HEK293 (cell line): ENCODE data around the gene ARGLU1.

ENCODE experiments used
- CTCF ChIA-PET: fragments of 350-600 bp; formaldehyde crosslinking; extraction: SDS; loops from one replicate; lab custom pipeline; 2021; ENCODE audit warnings: antibody characterized with exemption; lab: Yijun Ruan, JAX
- POLR2A ChIA-PET: fragments of 300-600 bp; formaldehyde crosslinking; extraction: SDS; loops from one replicate; lab custom pipeline; 2020; ENCODE audit warnings: antibody characterized with exemption, inconsistent platforms; lab: Yijun Ruan, JAX
- H3K27ac ChIP-seq: fragments of 200-500 bp; sonication (Bioruptor generic); 2 replicates; pipeline ENCODE4 v1.5.1; 2014; ENCODE audit warnings: low read depth, low read length, control low read depth, inconsistent platforms; ENCODE audit errors: extremely low read depth
- H3K36me3 ChIP-seq, 2 experiments: fragments of 200-500 bp in 1 of 2; sonication (Bioruptor generic) in 1 of 2; 1 replicate in 1 of 2; 2 replicates in 1 of 2; pipeline ENCODE4 v1.5.1; 2014 to 2017; ENCODE audit warnings: inconsistent platforms in 2 of 2, low read length in 2 of 2; ENCODE audit not compliant: control insufficient read depth in 2 of 2, insufficient read depth in 1 of 2
- H3K4me1 ChIP-seq: fragments of 200-500 bp; sonication (Bioruptor generic); 2 replicates; pipeline ENCODE4 v1.5.1; 2014; ENCODE audit warnings: mild to moderate bottlenecking, low read length, inconsistent platforms; ENCODE audit not compliant: control insufficient read depth, insufficient read depth
- H3K4me3 ChIP-seq: 2 replicates; pipeline ENCODE4 v1.5.1; 2011; ENCODE audit warnings: low read depth, mild to moderate bottlenecking, control low read depth, low read length, moderate library complexity
- H3K9me3 ChIP-seq: fragments of 200-500 bp; sonication (Bioruptor generic); 2 replicates; pipeline ENCODE4 v1.5.1; 2014; ENCODE audit warnings: low read depth, low read length, inconsistent platforms; ENCODE audit not compliant: control insufficient read depth, insufficient read depth
- EGR2 ChIP-seq: fragments of 450-650 bp; formaldehyde crosslinking; IDR thresholded peaks from 2 replicates; pipeline ENCODE4 v1.5.1; 2016; ENCODE audit warnings: low read depth, missing biosample characterization, missing genetic modification characterization
- GLI4 ChIP-seq: fragments of 450-650 bp; formaldehyde crosslinking; IDR thresholded peaks from 2 replicates; pipeline ENCODE4 v1.5.1; 2016; ENCODE audit warnings: missing biosample characterization, missing genetic modification characterization
- KLF1 ChIP-seq: fragments of 450-650 bp; formaldehyde crosslinking; IDR thresholded peaks from 2 replicates; pipeline ENCODE4 v1.5.1; 2016; ENCODE audit warnings: missing biosample characterization, missing genetic modification characterization
- KLF16 ChIP-seq: fragments of 450-650 bp; formaldehyde crosslinking; IDR thresholded peaks from 2 replicates; pipeline ENCODE4 v1.5.1; 2017; ENCODE audit warnings: missing biosample characterization, missing genetic modification characterization
- KLF7 ChIP-seq: fragments of 450-650 bp; formaldehyde crosslinking; IDR thresholded peaks from 2 replicates; pipeline ENCODE4 v1.5.1; 2016; ENCODE audit warnings: missing biosample characterization, missing genetic modification characterization, borderline replicate concordance
- SP2 ChIP-seq: fragments of 450-650 bp; formaldehyde crosslinking; IDR thresholded peaks from 2 replicates; pipeline ENCODE4 v1.5.1; 2016; ENCODE audit warnings: missing biosample characterization, missing genetic modification characterization
- TCF7L2 ChIP-seq: IDR thresholded peaks from 2 replicates; pipeline ENCODE4 v1.6.1; 2011; ENCODE audit warnings: low read depth, mild to moderate bottlenecking, inconsistent platforms, low read length, moderate library complexity, borderline replicate concordance
- ZFHX2 ChIP-seq: fragments of 450-650 bp; formaldehyde crosslinking; conservative IDR thresholded peaks from 2 replicates; pipeline ENCODE4 v1.5.1; 2016; ENCODE audit warnings: missing biosample characterization, missing genetic modification characterization
- ZFP41 ChIP-seq: fragments of 450-650 bp; formaldehyde crosslinking; IDR thresholded peaks from 2 replicates; pipeline ENCODE4 v1.5.1; 2016; ENCODE audit warnings: missing biosample characterization, missing genetic modification characterization, borderline replicate concordance
- ZIC2 ChIP-seq: fragments of 450-650 bp; formaldehyde crosslinking; IDR thresholded peaks from 2 replicates; pipeline ENCODE4 v1.5.1; 2016; ENCODE audit warnings: missing biosample characterization, missing genetic modification characterization
- ZNF121 ChIP-seq: fragments of 450-650 bp; formaldehyde crosslinking; IDR thresholded peaks from 2 replicates; pipeline ENCODE4 v1.5.1; 2016; ENCODE audit warnings: missing biosample characterization, missing genetic modification characterization
- ZNF146 ChIP-seq: fragments of 450-650 bp; formaldehyde crosslinking; IDR thresholded peaks from 2 replicates; pipeline ENCODE4 v1.5.1; 2016; ENCODE audit warnings: missing biosample characterization, missing genetic modification characterization
- ZNF175 ChIP-seq: fragments of 450-650 bp; formaldehyde crosslinking; IDR thresholded peaks from 2 replicates; pipeline ENCODE4 v1.5.1; 2016; ENCODE audit warnings: missing biosample characterization, missing genetic modification characterization
- ZNF23 ChIP-seq: fragments of 450-650 bp; formaldehyde crosslinking; IDR thresholded peaks from 2 replicates; pipeline ENCODE4 v1.5.1; 2016; ENCODE audit warnings: missing biosample characterization, missing genetic modification characterization, borderline replicate concordance
- ZNF341 ChIP-seq: fragments of 450-650 bp; formaldehyde crosslinking; IDR thresholded peaks from 2 replicates; pipeline ENCODE4; 2016; ENCODE audit warnings: low read depth, missing biosample characterization, missing genetic modification characterization
- ZNF530 ChIP-seq: fragments of 450-650 bp; formaldehyde crosslinking; IDR thresholded peaks from 2 replicates; pipeline ENCODE4 v1.5.1; 2016; ENCODE audit warnings: low read depth, missing biosample characterization, missing genetic modification characterization
- ZNF555 ChIP-seq: fragments of 450-650 bp; formaldehyde crosslinking; conservative IDR thresholded peaks from 2 replicates; pipeline ENCODE4 v1.5.1; 2017; ENCODE audit warnings: missing biosample characterization, mild to moderate bottlenecking, missing genetic modification characterization, inconsistent platforms
- ZNF596 ChIP-seq: fragments of 450-650 bp; IDR thresholded peaks from 2 replicates; pipeline ENCODE4 v1.5.0; 2018; ENCODE audit warnings: missing biosample characterization, mild to moderate bottlenecking, missing genetic modification characterization, moderate library complexity
- ZNF623 ChIP-seq: fragments of 450-650 bp; formaldehyde crosslinking; IDR thresholded peaks from 2 replicates; pipeline ENCODE4 v1.5.1; 2016; ENCODE audit warnings: missing biosample characterization, missing genetic modification characterization
- ZNF624 ChIP-seq: fragments of 450-650 bp; formaldehyde crosslinking; IDR thresholded peaks from 2 replicates; pipeline ENCODE4 v1.5.1; 2017; ENCODE audit warnings: missing biosample characterization, missing genetic modification characterization
- ZNF626 ChIP-seq: fragments of 450-650 bp; sonication (Bioruptor Pico); formaldehyde crosslinking; IDR thresholded peaks from 2 replicates; pipeline ENCODE4 v1.5.1; 2018; ENCODE audit warnings: missing biosample characterization, missing genetic modification characterization, inconsistent platforms
- ZXDB ChIP-seq: fragments of 450-650 bp; formaldehyde crosslinking; IDR thresholded peaks from 2 replicates; pipeline ENCODE4 v1.5.1; 2016; ENCODE audit warnings: missing biosample characterization, missing genetic modification characterization
- TF ChIP-seq, protein P1 (sequence below): fragments of 450-650 bp; formaldehyde crosslinking; IDR thresholded peaks from 2 replicates; pipeline ENCODE4 v1.5.1; 2016; ENCODE audit warnings: missing biosample characterization, missing genetic modification characterization
- TF ChIP-seq, protein P2 (sequence below): fragments of 450-650 bp; formaldehyde crosslinking; IDR thresholded peaks from 2 replicates; pipeline ENCODE4 v1.5.1; 2016; ENCODE audit warnings: missing biosample characterization, missing genetic modification characterization

The ARGLU1 gene

DNA sequence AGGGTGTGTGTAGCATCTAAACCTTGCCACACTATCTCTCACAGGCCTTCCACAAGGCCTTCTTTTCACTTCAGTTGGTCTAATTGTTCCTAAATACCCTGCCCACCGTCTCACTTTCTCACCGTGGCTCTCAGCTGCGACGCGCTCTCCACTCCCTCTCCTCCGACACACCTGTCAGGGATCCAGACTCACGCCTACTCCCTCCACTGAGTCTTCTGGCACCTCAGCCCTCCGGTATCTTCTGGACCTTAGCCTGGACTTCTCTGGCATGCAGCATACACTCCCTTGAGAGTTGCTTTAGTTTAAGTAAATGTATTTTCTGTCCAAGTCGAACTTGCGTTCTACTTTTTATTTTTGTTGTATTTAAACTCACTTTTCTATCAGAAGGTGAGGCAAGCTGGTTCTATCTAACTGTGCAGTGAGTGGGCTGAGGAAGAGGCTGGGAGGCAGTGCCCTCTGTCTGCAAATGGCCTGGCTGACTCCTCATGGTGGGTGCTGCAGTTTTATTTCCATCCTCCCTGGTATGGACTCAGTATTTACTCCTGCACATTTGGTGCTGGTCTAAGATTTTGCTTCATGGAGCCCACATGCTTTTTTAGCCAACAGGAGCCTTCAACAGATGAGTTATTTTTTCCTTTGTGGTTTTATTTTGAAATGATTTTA is 28.5 kb upstream of the ARGLU1 start:
- TF ChIP-seq ZFHX2 (tag by site-specific recombination) (peak; percentile 20; the same call in 1 of the 2 replicates), ZXDB (tag by site-specific recombination) (no peak), KLF16 (tag by site-specific recombination) (no peak), EGR2 (tag by site-specific recombination) (peak; percentile 55; the same call in 1 of the 2 replicates), ZFP41 (no peak), ZNF341 (no peak), ZNF23 (tag by site-specific recombination) (no peak), ZNF530 (tag by site-specific recombination) (no peak), ZIC2 (tag by site-specific recombination) (no peak), SP2 (tag by site-specific recombination) (no peak)
- TF ChIP-seq, protein P1, sequence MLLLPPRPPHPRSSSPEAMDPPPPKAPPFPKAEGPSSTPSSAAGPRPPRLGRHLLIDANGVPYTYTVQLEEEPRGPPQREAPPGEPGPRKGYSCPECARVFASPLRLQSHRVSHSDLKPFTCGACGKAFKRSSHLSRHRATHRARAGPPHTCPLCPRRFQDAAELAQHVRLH: no peak
- TF ChIP-seq, protein P2, sequence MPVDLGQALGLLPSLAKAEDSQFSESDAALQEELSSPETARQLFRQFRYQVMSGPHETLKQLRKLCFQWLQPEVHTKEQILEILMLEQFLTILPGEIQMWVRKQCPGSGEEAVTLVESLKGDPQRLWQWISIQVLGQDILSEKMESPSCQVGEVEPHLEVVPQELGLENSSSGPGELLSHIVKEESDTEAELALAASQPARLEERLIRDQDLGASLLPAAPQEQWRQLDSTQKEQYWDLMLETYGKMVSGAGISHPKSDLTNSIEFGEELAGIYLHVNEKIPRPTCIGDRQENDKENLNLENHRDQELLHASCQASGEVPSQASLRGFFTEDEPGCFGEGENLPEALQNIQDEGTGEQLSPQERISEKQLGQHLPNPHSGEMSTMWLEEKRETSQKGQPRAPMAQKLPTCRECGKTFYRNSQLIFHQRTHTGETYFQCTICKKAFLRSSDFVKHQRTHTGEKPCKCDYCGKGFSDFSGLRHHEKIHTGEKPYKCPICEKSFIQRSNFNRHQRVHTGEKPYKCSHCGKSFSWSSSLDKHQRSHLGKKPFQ (tag by site-specific recombination): no peak
- ChIA-PET POLR2A (interaction anchor here (0.7 kb wide), 1 partner anchor 446 kb away, joined by 7 read pairs; no protein-coding TSS in a partner anchor), CTCF (no interaction called here)
- no peak overlapping the region for H3K4me3 ChIP-seq
- peaks cover 5% of the 10 kb centered on the region; the same call in 1 of the 2 replicates for H3K4me1 ChIP-seq
- no peaks in the 10 kb centered on the region for H3K36me3 ChIP-seq
- H3K9me3 ChIP-seq: no peaks in the 10 kb centered on the region
- no peak overlapping the region for H3K27ac ChIP-seq

DNA sequence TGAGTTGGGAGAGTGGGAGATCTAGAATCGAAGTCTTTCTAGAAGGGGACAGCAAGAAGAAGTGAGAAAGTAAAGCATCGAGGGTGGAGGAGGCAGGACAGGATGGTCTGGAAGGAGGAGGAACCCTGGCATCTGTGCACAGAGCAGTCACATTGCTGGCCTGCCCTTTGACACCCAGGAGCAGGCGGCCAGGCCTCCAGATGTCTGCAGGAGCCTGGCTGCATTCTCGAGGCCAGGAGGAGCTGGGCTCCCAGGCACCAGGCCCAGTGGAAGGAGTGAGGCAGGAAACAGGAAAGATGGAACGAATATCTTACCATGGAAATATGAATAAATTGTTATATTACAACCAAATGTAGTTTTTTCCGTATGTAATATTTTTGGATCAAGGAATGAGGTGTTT is 27.7 kb upstream of the ARGLU1 start:
- Histone ChIP-seq H3K4me3 (no peak overlapping the region), H3K4me1 (peaks cover 5% of the 10 kb centered on the region; the same call in 1 of the 2 replicates), H3K27ac (no peak overlapping the region), H3K9me3 (no peaks in the 10 kb centered on the region), H3K36me3 (no peaks in the 10 kb centered on the region)
- CTCF ChIA-PET: no interaction called here
- TF ChIP-seq ZNF530 (tag by site-specific recombination) (no peak), KLF7 (no peak), ZNF175 (tag by site-specific recombination) (no peak), TCF7L2 (no peak), KLF1 (tag by site-specific recombination) (no peak)
- POLR2A ChIA-PET: no interaction called here

DNA sequence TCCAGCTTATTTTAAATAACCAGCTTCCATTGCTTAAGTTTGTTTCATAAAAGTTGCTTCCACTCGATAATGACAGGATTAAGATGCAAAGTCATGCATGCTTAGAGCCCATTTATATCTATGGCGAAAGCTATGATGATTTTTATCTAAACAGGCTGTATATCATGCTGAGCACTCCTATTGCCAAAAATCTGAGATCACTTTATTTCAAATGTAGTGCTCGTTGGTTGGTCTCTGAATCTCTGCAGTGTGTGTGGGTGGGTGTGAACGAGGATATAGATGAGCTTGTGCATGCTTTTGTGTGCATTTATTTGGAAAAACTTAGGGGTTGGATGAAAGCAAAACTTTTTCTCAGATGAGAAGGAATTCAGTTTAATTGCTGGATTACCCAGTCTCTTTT is 27.0 kb upstream of the ARGLU1 start:
- TF ChIP-seq ZNF624 (tag by site-specific recombination) (no peak), GLI4 (tag by site-specific recombination) (no peak), ZNF530 (tag by site-specific recombination) (no peak), ZNF596 (tag by site-specific recombination) (no peak), ZNF623 (tag by site-specific recombination) (no peak), ZNF121 (tag by site-specific recombination) (no peak), ZNF555 (tag by site-specific recombination) (no peak), ZNF626 (no peak), ZNF146 (tag by site-specific recombination) (no peak)
- ChIA-PET POLR2A (no interaction called here), CTCF (no interaction called here)
- Histone ChIP-seq H3K4me3 (no peak overlapping the region), H3K27ac (no peak overlapping the region), H3K36me3 (no peaks in the 10 kb centered on the region), H3K9me3 (no peaks in the 10 kb centered on the region), H3K4me1 (peaks cover 1% of the 10 kb centered on the region; the same call in 1 of the 2 replicates)
